NCI-H510A treated with DMSO at 0.1 percent for 48 hours (cell line): ENCODE data around the gene NRXN3.

Experiments
- DNase-seq: peaks from one replicate; lab custom pipeline; 2025; lab: John Stamatoyannopoulos, UW

Gene NRXN3

DNA sequence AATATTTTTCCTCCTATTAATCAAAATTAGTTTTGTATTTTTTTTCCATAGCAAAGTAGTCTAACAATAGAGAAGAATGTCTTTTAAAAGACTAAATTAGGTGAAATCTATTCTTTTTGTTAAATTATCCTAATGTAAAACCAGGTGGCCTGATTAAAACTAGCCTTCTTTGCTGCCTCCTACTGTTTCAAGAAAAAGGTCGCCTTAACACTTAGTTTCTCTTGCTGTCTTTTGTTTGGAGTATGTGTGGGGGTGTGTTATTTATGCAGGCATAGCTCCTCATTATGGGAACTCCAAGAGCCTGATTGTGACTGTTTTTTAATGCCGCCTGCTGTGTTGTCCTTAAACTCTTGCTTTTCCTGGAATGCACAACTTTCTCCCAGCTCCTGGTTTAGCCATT is 1185.9 kb downstream of the NRXN3 start:
- DNase-seq, result no peak

DNA sequence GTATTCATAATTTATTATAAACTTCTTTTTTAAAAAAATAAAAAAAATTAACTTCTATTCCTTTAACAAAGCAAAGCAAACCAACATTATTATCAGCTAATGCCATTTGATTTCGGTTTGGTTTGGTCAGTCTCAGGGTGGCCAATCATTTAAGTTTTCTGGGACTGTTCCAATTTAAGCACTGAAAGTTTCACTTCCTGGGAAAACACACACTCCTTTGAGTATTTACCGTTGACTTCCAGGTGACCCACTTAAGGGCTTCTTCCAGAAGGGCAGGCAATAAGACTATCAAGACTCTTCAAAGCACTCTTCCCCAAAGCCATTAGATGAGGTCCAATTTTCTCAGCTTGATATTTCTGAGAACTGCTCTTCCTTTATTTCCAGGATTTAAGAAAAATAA is 1187.1 kb downstream of the NRXN3 start:
- no peak for DNase-seq

DNA sequence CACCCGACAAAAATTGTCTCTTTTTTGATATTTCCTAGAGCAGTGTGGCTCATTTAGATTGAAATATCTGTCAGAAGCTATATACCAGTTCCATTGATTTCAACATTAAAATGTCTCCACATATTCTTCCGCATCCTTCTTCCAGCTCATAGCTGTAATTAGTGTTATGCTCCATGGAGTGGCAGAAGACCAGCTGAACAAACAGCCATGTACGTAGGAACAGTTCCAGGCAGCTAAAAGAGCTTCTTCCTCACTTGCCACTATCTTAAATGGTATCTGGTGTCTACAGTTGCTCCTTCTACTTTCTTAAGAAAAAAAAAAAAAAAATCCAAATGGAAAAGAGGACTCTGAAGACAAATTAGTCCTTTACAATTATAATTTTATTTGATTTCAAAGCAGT is 1193.1 kb downstream of the NRXN3 start:
- peak; percentile 27 for DNase-seq

DNA sequence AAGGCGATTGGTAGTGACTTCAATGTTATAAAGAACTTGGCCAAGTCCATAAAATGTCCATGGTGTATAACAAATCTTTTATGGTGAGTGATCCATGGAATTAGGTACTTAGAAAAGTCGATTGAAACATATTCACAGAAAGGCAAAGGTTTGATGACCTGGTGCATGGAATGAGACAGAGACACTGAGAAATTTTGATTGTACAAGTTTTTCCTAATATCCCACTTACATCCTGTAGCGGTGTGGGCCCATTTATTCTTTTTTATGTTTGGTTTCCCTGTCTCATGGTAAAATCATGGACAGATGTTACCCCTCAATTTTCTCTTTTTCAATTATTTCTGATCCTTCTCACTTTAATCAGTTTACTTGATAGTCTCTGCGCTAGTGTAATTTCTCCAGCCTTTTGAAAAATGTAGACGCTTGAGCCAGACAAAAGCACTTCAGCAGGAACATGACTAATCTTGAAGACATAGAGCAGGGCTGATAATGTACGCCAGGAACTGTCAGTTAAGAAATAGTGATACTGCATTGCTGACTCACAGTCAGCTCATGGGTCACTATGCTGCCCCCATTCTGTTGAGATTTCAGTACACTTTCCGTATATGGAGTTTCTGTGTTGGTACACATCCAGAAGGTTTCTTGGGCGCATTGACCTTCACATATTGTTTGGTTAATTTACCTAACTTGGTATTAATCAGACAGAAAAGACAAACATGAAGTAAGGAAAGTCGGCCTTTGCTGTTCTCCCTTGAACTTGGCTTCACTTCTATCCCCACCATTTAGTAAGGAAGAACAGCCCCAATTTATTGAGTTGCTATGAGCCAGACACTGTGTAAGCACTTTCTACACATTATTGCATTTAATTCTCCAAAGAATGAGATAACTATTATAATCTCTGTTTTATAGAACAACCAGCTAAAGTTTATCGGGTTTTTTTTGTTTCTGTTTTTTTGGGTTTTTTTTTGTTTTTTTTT is 1199.5 kb downstream of the NRXN3 start:
- DNase-seq, result no peak

DNA sequence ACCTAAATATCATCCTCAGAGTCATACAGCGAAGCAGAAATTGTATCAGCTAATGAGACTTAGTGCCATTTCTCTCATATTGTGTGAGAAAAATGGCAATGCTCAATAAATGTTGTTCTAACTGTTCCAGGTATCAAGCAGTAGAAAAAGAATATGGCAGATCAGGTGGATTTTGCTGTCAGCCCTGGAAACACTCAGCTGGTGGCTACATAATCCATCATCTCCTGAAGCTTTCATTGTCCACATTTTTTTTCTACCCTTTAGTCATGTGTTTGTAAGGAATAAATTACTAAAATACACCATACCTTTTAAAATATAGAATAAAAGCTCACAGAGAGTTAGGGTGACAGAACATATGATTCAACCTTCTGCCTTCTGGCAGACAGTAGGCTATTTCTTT is 1200.8 kb downstream of the NRXN3 start:
- no peak for DNase-seq

DNA sequence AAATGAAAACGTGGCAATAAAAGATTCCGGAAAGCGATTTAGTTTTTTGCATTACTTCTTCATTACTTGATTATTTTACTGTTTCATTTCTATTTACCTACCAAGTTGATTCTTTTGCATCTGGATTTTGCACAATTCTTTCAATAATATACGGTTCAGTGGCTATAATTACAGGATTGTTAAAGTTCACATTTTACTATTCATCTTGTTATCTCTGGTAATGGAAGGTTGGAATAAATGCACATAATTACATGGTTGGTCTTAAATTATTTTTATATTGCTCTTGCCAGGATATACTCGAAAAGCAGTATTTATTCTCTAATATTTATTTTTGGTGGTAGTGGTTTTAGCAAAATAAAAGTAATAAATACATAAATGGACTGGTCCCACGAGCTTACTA is 1203.3 kb downstream of the NRXN3 start:
- DNase-seq, result no peak

DNA sequence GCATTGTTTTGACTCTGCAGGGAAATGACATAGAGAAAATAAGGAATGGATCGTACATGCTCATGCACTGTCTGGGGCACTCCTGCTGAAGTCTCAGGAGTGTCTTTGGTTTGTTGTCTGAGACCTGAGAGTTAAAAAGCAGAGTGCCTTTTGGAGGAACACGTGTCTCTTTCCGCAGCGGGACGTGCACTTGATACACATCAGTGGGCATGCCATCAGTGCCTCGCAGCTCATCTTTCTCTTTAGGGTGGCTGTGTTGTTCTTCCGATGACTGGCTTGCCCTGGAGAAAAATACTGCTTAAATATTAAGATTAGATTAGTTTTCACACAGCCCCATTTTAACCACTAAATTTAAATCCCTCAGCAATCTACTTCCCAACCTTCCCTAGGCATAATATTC is 1205.2 kb downstream of the NRXN3 start:
- DNase-seq, result no peak

DNA sequence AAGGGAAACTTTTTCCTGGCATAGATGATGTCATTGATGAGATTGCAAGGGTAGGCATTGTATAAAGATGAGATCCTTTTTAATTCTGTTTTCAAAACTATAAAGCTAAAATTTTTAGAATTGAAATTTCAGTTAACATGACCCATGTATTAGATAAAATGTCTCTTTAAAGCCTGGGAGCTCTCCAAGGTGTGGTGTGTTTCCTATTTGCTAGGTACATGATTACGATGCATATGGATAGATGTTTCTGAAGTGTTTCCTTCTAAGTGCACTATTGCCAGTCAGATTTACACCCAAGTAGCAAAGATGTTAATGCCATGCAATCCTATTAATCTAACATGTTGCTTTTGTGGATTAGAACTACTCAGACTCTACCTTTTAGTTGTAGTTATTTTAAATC is 1206.4 kb downstream of the NRXN3 start:
- no peak for DNase-seq

DNA sequence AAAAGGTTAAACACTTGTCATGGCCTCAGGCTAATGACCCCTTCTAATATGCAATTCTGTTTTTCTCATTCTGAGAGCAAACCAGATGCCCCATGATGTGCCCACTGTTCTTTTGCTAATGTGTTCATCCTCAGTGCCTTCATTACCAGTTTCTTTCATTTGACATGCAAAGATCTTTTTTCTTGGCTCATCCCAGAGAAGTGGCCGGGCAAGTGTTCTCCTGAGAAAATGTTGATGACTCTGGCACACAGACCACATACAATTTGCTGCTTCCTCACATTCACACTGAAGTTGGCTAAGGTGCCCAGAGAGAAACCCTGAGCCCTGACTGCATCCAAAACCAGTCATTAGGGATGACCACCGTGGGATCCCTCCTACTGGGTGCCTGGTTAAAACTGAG is 1207.8 kb downstream of the NRXN3 start:
- no peak for DNase-seq

DNA sequence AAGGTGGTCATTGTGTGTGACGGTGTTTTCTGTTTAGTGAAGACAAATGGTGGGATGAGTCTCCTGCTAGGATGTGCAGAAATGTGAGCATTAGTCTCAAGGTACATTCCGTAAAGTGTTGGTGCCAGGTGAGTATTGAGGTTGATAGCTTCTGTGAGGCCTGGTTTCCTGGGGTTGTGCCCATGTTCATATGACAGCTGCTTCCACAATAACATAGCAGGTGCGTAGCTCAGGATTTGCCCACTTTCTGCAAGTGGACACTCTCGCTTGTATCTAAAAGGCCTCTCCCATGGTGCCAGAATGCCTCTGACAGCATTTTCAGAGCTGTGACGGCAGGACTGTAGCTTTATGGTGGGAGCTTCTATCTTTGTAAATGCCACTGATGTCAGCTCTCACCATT is 1209.1 kb downstream of the NRXN3 start:
- DNase-seq, result no peak

DNA sequence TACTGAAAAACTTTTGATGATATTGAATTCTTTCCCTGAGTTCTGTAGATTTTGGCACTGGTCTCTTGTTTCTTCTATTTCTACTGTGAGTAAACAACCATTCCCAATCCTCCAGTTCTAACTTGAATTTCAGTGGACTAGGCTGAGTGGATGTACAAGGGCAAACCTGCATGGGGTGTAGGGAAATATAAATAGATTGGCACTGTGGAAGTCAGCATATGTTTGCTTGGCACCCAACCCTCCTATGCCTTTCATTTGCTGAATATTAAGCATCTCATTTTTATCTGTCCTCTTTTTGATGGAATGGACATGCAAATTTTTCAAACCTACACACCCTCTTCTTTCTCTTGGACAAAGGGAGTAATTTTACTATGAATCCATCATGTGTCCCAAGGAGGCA is 1212.9 kb downstream of the NRXN3 start:
- no peak for DNase-seq

DNA sequence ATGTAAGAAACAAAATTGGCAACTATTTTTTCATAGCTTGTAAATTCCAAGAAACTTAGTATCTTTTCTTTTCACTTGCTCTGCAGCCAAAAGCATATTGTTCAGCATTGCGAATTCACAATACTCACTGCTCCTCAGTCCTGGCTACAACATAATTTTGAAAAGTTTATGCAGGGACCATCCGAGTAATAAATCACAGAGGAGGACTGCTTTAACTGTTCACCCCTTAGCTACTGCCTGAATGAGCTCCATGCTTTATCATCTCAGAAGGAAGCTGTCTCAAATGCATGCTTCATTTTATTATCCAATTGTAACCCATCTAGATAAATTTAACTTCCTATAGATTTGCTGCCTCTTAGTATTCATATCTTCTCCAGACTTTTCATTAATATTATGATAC is 1213.3 kb downstream of the NRXN3 start:
- no peak for DNase-seq

DNA sequence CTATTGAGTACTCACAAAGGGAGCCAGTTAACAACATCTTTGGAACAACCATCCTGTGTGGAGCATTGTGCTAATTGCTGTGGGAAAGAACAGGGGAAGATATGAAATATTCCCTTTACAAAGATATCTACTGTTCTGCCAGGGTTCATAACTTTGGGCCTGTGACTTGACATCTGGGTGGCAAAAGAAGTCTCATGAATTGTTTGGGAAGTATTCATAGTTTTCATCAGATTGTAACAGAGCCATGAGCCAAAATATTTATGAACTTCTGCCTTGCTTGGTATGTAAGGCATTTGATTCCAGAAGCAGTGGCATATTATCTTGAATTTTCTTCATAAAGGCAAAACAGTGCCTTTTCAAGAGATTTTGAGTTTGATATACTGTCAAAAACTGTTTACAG is 1224.9 kb downstream of the NRXN3 start:
- no peak for DNase-seq

DNA sequence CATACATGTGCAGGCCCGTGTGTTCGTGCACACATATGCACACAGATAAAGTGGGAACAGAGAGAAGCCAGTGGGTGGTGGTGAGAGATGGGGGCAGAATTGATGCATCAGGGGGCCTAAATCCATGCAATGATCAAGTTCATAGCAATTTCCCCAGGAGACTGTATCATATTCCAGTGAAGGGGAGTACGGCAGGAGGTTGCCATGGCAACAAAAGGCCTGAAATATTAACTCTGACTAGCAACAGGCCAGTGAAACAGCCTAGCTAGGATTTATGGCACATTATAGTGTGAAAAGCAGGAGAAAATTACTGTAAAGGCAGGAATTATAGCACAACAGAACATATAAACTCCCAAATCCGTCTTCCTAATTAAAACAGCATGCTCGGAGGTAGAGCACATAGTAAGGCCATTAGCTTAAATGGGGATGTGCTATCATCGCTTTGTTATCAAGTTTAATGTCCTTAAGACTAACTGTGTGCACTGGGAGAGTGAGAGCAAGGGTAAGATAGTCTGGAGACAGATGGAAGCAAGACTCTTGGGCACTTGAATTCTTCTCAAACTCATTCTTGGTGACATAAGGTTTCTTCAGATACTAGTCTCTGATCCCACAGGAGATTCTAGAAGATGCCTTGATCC is 1234.8 kb downstream of the NRXN3 start:
- DNase-seq, result no peak

DNA sequence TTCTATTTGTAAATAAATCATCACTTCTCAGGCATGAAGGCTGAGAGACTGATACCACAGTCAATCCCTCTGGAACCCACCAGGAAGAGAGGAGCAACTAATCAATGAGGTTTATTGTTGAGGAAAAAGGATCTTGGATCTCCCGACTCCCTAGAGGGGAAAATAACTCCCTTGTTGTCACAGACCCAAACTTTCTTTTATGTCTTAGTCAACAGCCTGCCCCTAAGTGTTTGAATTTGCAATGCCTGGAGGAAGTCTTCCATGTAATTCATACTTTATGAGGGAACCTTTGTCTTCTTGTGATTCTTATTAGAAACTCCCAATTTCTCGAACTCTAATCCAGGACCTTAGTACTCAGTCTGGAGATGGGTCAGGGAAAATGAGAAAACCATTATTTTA is 1235.3 kb downstream of the NRXN3 start:
- DNase-seq, result no peak

DNA sequence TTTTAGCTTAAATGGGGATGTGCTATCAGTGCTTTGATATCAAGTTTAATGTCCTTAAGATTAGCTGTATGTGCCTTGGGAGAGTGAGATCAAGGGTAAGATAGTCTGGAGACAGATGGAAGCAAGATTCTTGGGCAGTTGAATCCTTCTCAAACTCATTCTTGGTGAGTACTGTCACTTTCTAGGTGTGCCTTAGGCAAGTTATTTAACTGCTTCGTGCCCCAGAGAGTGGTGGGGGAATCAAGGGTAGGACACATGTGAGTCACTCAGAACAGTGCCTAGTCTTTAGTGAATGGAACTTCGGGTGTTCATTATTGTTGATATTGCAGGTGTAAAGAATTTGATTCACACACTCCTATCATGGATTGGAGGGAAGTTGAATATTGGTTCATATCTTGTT is 1237.4 kb downstream of the NRXN3 start:
- no peak for DNase-seq

DNA sequence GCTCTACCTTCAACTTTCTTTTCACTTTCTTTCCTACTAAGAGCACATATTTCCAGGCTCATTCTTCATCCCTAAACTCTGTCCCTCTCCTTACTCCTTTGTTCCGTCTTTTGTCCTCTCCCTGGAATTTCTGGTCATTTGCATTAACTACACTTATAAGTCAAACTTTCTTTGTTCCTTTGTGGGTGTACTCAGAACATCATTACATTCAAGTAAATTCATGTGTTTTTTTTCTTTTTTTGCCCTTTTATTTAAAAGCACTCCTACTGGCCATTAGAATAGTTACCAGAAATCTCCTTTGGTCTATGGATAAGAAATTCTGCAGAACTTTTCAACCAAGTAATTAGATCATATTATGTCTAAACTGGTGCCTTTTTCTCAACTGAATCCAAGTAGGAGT is 1238.5 kb downstream of the NRXN3 start:
- DNase-seq, result no peak

DNA sequence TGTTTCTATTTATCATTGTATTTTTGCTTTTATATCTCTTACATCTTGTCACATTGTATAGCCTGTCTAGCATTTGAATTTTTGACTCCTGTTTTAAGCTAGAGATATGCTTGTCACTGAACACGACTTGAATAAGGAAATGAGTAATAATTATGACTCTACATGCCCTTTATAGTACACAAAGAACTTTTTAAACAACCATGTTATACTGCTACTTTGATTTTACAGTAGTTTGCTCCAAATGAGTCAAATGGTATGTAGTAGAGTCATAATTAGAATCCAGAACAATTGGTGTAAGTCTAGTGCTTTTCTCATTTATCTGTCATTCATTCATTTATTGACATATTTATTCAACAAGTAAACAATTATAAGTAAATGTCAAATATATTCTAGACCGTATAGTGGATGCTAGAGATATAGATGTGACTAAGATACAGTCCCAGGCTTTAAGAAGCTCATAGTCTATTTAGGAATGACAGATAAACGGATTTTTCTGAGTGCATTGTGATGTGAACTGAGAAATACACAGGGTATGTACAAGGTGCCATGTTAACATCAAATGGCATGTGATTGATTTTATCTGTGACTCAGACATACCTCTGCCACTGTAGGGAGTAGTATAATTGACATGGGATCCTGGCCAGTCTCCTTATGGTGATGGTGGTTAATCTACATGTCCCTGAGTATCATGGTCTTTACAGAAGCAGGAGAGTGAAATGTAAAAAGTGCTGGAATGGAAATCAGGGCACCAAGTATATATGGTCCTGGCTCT is 1241.4 kb downstream of the NRXN3 start:
- DNase-seq, result no peak

DNA sequence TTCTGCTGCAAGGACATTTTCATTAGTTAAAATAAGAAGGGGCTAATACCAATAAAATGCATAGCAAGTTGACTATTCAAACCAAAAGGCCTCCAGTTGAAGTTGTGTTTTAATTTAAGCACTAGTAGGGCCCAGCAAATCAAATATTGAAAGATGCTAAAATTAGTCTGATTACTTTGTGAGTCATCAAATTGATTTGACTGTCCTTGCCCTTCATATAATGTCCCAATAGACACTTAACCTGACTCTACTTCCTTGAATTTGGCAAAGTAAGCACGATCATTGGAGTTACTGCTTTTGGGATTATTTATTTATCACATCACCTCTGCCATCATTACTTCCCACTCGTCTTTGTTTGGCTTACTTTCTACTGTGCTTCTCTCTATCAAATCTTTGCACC is 1242.6 kb downstream of the NRXN3 start:
- DNase-seq, result peak; percentile 17

DNA sequence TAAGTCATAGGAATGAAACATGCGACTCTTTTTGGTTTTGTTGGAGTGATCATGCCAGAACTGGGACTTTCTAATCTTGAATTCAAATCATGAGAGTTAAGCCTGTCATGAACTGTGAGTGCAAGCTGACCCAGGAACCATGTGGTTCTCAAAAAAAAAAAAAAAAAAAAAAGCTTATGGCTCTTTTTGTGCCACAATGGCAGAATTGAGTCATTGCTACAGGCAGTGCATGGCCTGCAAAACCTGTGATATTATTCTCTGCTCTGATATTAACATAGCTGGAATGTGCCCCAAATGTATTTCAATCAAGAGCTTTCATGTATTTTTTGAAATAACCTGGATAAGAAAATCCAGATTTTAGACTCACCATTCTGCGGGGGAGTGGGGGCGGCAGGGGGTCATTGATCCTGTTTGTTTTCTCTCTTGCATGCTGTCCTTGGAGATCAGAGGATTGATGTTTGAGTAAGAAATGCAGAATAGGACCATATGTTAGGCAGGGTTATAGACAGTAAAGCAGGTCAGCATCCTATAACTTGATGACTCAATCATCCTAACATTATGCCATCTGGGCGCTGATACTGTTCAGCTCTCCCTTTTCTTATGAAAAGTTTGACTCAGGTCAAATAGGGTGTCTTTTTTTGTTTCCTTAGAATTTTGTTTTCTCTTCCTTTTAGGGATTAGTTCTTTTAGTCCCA is 1243.7 kb downstream of the NRXN3 start:
- no peak for DNase-seq

DNA sequence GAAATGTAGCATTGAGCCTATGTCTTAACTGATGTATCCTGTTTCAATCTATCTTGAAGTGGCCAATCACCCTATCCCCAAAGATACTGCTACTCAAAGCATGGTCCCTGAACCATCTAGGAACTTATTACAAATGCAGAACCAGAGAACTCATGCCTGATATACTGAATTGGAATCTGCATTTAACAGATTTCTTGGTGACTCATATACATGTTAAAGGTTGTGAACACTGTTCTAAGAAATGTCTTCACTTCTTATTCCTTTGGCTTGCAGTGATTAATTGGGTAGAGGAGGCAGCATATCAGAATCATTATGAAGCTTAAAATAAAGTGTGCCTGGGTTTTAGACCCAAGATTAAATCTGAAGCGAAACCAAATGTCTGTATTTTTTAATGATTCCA is 1245.6 kb downstream of the NRXN3 start:
- DNase-seq, result no peak

DNA sequence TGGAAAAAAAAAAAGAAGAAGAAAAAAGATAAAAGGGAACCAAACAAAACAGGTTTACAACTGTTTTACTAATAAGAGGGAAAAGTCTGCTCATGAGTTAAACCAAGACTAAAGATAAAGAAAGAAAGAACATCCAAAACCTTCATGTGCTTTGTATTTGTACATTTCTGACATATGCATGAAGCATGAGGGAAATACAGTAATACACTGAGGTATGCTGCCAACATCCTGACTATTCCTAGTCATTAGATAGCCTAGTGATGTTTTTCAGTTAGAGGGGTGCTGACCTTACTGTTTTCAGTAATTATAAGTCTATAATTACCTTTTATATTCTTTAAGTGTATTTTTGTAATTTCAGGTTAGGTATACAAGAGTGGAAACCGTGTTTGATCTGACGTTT is 1247.8 kb downstream of the NRXN3 start:
- DNase-seq, result no peak
